HK-2 (cell line): ENCODE data around the gene HOXC11.

Experiments
- DNase-seq: peaks from one replicate; pipeline ENCODE4 v3.0.0-alpha.2; 2018; ENCODE audit not compliant: unreplicated experiment

HOXC11 gene

GRCh38 chr12:53973236-53974042 is 513 bp downstream of the HOXC11 start:
- DNase-seq: peak; percentile 55

- peak; percentile 62 for DNase-seq
These were observed 1.4 kb downstream of the HOXC11 start, which contains the start of gene HOTAIR for GRCh38 chr12:53974084-53975063. TSS of gene HOTAIR (minus strand) at chr12:53974954.

GRCh38 chr12:53975064-53975471 is 2.1 kb downstream of the HOXC11 start:
- no peak for DNase-seq

- no peak for DNase-seq
These were observed 2.7 kb downstream of the HOXC11 start for GRCh38 chr12:53975479-53976152.

- no peak for DNase-seq
These were observed 3.4 kb downstream of the HOXC11 start for GRCh38 chr12:53976172-53976822.

- DNase-seq: no peak
These were observed 4.1 kb downstream of the HOXC11 start for GRCh38 chr12:53976823-53977595.

GRCh38 chr12:53977596-53978445 is 4.9 kb downstream of the HOXC11 start:
- no peak for DNase-seq

GRCh38 chr12:53978477-53979356 is 5.8 kb downstream of the HOXC11 start:
- DNase-seq: no peak

GRCh38 chr12:53980104-53980801 is 7.3 kb downstream of the HOXC11 start:
- no peak for DNase-seq

- no peak for DNase-seq
These were observed 8.0 kb downstream of the HOXC11 start for GRCh38 chr12:53980802-53981496.

GRCh38 chr12:53981634-53982565 is 9.0 kb downstream of the HOXC11 start:
- DNase-seq: no peak

- DNase-seq: no peak
These were observed 10.0 kb downstream of the HOXC11 start for GRCh38 chr12:53982648-53983567.

GRCh38 chr12:53983568-53983949 is 10.6 kb downstream of the HOXC11 start:
- DNase-seq: no peak

GRCh38 chr12:53983950-53984572 is 11.1 kb downstream of the HOXC11 start:
- DNase-seq: no peak
